GM19328 (cell line): Measurements from ENCODE around the gene POU6F2.

Experiments
- ATAC-seq: cut with Tn5 transposase; IDR thresholded peaks from one replicate; pipeline ENCODE4 v1.9.1; 2021; ENCODE audit warnings: mild to moderate bottlenecking, moderate library complexity; ENCODE audit not compliant: unreplicated experiment

Gene POU6F2

DNA sequence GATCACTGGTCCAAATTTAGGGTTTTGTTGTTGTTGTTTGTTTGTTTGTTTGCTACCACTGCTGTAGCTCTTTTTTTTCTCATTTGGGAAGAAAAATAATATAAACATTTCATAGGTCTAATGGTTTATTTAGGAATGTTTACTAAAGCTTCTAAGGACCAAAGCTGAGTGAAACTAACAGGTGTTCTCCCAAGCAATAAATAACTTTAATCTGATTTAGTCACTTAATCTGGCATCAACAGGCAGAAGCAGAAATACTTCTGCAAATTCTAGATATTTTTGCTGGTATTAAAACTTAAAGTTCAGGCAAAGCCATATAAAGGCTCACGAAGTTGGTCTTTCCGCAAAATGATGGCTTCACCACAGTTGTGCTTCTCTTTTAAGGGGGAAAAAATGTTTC, 444.0 kb downstream of the POU6F2 start:
- ATAC-seq = no peak

- no peak for ATAC-seq
These were observed 450.5 kb downstream of the POU6F2 start for GRCh38 chr7:39428221-39428620.

- no peak for ATAC-seq
These were observed 451.7 kb downstream of the POU6F2 start for GRCh38 chr7:39429421-39429820.

DNA sequence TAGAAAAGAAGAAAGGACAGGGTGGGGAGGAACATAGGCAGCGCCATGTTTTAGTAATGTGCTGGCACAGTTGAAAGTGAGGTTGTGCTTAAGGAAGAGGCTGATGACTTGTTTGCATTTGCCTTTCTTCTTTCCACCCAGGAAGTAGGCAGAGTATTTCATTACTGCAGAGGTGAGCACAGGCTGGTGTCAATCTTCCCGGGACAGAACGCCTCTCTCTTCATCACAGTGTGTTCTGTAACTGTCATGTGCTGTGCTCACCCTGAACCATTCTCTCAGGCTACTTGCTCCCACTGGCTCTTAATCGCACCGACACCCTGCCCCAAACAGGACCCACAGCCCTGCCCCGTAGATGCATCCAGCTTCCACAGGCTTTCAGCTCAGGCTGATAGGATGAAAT, 452.7 kb downstream of the POU6F2 start:
- ATAC-seq = no peak

GRCh38 chr7:39430909-39431641, 453.4 kb downstream of the POU6F2 start:
- no peak for ATAC-seq

GRCh38 chr7:39432368-39432767, 454.7 kb downstream of the POU6F2 start:
- no peak for ATAC-seq

GRCh38 chr7:39432807-39433416, 455.2 kb downstream of the POU6F2 start:
- no peak for ATAC-seq

- no peak for ATAC-seq
These were observed 455.8 kb downstream of the POU6F2 start for GRCh38 chr7:39433550-39433949.

DNA sequence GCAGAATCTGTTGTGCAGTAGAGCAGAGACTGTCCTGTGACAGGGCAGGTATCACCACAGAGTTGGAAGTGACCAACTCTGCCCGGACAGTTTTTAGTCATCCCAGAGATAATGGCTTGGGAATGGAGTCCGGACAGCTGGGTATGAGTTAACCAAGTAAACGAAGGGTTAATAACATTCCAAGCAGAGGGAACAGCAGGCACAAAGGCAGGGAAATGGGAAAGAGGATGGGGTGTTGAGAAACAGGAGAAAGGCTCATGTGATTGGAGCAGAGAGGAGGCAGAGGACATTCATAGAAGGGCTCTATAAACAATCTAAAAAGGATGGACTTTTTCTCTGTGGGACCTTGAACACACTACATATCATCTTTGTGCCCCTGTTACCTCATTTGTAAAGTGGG, 456.3 kb downstream of the POU6F2 start:
- ATAC-seq = no peak

- no peak for ATAC-seq
These were observed 468.8 kb downstream of the POU6F2 start for GRCh38 chr7:39446546-39446945.

DNA sequence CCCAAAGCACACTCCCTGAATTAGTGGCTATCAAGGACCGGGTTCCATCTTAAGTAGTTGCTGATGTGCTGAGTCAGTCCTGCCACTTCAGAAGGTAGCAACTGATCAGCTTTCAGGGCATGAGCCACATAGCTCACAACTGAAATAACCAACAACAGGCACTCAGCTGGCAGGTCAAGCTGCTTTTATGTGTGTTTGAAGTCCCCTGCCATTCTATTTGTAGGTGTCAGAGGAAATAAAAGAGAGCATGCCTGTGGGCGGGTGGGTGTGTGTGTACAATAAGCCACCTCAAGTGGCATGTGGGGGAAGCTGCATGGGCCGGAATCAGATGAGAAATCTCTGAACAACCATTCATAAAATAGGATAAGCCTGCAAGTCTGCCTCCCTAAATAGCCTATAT, 474.2 kb downstream of the POU6F2 start:
- ATAC-seq = no peak

- peak; percentile 61 for ATAC-seq
These were observed 476.1 kb downstream of the POU6F2 start for GRCh38 chr7:39453743-39454355.

DNA sequence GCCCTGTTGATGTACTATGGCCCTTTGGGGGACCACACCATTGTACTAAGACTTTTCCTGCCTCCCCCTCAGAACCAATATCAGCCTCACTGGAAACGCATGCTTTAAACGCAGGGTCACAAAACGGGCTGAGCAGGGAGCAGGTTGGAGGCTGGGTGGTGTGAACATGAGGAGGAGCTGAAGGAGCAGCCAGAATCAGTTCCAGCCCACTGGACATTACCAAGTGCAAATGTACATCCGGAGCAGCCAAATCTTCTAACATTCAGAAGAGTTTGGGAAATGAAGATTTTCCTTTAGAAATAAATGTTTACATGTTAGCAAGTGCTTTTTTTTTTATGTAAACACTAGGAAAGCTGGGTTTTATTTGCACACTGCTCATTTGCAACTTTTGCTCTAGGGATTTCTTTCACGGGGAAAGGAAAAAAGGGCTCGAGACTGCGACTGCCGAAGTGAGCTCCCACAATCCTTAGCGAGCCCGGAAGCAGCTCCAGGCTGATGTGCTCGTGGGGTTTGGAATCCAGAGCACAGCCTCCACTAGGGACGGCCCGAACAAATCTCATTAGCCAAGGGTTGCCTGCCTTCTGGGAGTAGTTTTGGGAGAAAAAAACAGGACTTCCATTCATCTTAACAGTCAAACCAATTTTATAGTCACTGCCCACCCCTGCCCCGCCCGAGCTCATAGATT, 480.5 kb downstream of the POU6F2 start:
- no peak for ATAC-seq

DNA sequence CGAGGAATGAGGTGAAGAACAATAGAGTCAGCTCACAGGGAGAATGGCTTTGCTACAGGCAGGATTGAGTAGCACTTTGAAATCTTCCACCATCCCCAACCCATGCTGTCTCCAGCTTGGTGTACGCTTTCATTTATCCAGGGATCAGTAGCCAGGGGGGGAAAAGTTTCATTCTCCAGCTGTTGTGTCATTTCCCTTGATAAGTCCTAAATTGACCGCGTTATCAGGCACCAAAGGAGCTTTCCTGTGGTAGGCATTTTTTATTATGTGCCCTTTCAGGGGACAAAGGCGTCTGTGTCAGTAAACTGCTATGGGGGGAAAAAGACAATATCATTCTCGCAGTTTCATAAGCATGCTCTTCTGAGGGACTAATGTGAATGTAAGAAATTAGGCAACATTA, 481.9 kb downstream of the POU6F2 start:
- no peak for ATAC-seq

- ATAC-seq = no peak
These were observed 482.8 kb downstream of the POU6F2 start for GRCh38 chr7:39460486-39460885.

DNA sequence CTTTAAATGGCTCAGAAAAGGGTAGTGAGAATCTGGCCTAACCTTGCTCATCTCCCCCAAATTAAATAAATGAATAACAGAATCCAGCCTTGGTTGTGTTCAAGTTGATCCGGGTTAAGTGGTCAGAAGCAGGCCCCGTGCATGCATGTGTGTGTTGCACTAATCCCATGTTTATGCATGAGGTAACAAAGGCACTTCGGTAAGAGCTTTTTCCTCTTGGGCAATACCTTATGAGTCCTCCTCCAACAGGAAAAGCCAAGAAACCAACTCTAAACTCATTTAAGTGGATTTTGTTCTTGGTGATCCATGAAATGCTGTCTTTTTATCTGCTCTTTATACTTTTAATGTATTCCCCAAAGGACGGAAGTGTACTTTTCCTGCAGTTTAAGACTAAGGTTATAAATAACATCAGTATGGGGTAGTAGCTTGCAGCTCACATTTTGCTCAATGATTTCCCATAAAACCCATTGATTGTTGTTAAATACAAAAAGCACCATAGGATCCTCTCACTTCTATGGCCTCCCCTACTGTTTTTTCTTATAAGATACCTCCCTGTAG, 483.6 kb downstream of the POU6F2 start:
- ATAC-seq = no peak

GRCh38 chr7:39463252-39463651, 485.5 kb downstream of the POU6F2 start:
- no peak for ATAC-seq

DNA sequence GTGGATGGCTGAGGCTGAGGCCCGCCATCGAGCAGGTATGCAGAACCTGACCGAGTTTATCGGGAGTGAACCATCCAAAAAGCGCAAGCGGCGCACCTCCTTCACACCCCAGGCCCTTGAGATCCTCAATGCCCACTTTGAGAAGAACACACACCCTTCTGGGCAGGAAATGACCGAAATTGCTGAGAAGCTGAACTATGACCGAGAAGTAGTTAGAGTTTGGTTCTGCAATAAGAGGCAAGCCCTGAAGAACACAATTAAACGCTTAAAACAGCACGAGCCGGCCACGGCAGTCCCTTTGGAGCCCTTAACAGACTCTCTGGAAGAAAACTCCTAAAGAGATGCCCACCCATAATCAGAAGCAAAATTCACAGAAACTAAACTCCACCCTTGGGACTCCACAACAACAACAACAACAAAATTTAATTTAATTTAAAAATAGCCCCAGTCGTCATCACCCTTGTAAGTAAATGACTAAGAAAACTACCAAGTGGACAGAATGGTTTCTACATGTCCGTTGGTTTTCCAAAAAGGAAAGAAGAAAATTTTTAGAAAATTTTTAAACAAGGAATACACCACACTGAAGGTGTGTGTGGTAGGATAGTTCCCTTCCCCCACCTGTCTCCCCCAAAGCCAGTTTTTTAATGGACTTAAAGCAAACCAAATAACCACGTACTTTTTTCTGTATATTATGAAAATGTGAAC, 486.8 kb downstream of the POU6F2 start:
- ATAC-seq = peak; percentile 23

- peak; percentile 83 for ATAC-seq
These were observed 487.6 kb downstream of the POU6F2 start for GRCh38 chr7:39465055-39465929.

DNA sequence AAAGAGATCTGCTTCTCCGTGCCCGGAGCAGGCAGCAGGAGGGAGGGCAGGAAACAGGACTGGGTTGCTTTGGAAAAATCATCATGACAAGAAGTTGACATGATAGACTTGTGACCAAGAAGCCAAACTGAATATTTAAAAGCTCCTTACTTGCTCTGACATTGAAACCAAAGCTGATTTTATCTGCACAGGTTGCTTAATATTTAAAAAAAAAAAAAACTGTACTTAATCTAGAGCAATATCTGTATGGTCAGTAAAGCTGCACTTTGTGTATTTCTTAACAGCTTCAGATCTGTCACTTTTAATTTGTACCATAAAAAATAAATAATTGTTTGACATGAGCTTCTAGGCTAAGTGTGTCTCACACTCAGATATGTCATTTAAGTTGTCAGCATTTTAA, 490.6 kb downstream of the POU6F2 start:
- no peak for ATAC-seq
